HG03045 (cell line): ENCODE measurements around the gene PDSS1.

ENCODE experiments used
- ATAC-seq: cut with Tn5 transposase; IDR thresholded peaks from one replicate; pipeline ENCODE4 v1.9.1; 2021; ENCODE audit warnings: mild to moderate bottlenecking, moderate library complexity; ENCODE audit not compliant: unreplicated experiment

The PDSS1 gene

DNA sequence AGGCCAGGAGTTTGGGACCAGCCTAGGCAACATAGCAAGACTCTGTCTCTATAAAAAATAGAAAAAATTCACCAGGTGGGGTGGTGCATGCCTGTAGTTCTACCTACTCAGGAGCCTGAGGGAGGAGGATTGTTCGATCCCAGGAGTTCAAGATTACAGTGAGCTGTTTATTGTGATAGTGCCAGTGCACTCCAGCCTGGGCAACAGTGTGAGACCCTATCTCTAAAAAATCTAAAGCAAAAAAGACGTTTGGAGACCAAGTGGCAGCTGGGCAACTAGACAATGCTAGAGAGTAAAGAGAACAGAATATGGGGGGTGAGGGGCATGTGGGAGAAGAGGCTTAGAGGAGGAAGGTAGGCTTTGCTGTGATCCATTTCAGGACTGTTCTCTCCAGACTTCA lies 1.4 kb downstream of the PDSS1 start:
- ATAC-seq, result no peak

DNA sequence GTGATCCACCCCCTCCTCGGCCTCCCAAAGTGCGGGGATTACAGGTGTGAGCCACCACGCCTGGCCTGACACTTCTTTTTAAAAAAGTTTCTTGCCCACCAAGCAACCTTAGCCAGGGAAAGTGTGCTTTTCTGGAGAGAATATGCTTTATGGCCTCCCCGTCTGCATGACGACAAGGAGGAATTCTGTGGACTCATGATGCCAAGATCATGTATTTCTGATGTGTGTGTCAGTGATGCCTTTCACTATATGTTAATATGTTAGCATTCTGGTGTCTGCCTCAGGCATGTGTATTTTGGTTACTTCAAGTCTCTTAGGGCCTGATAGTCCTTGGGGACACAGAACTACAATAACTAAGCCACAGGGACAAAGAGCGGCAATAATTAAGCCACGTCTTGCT lies 2.1 kb downstream of the PDSS1 start:
- ATAC-seq, result no peak

DNA sequence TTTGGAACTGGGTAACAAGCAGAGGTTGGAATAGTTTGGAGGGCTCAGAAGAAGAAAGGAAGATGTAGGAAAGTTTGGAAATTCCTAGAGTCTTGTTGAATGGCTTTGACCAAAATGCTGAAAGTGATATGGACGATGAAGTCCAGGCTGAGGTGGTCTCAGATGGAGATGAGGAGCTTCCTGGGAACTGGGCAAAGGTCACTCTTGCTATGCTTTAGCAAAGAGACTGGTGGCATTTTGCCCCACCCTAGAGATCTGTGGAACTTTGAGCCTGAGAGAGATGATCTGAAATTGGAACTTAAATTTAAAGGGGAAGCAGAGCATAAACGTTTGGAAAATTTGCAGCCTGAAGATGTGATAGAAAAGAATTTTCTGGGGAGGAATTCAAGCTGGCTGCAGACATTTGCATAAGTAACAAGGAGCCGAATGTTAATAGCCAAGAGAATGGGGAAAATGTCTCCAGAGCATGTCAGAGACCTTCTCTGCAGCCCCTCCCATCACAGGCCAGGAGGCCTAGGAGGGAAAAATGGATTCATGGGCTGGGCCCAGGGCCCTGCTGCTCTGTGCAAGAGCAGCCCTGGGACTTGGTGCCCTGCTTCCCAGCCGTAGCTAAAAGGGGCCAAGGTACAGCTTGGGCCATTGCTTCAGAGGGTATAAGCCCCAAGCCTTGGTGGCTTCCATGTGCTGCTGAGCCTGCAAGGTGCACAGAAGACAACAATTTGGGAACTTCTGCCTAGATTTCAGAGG lies 3.6 kb downstream of the PDSS1 start:
- no peak for ATAC-seq

DNA sequence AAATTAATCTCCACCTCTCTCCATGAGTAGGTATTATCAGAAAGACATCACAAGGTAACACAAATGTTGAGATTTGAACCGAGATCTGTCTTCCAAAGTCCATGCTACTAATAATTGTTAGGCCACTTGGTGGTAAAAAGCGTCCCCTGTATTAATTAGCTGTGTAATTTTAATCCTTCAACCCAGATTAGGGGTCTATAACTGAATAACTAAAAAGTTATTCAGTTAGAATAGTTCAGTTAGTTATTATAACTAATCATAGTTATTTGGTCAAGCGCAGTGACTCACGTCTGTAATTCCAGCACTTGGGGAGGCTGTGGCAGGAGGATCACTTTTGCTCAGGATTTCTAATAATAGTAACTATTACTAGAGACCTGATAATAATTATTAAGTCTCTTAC lies 5.6 kb downstream of the PDSS1 start:
- no peak for ATAC-seq

DNA sequence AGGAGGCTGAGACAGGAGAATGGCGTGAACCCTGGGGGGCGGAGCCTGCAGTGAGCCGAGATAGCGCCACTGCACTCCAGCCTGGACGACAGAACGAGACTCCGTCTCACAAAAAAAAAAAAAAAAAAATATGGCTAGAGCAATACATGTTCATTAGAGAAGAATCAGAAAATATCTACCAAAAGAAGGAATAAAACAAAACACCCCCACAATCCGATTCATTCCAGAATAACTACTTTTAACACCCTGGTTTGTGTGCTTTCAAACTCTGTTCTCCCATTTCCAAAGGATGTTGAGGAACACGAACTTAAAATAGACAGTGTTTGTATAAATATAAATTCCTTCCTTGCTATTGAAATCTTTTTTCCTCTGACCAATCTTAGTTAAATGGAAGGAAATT lies 6.5 kb downstream of the PDSS1 start:
- ATAC-seq, result no peak

DNA sequence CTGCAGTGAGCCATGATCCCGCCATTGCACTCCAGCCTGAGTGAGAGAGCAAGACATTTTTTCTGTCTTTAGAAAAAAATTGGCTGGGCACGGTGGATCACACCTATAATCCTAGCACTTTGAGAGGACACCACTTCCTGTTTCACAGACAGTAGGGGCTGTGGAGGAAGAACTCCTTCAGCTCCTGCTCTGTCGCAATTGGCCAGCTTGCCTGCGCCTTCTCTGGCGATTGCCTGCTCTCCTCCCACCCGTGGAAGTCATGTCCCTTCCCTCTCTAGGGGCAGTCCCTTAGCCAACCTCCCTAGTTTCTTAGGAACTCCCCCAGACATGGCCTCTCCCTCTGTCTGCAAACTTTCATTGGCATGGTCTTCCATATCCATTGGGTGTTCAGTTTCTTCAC lies 8.7 kb downstream of the PDSS1 start:
- no peak for ATAC-seq

DNA sequence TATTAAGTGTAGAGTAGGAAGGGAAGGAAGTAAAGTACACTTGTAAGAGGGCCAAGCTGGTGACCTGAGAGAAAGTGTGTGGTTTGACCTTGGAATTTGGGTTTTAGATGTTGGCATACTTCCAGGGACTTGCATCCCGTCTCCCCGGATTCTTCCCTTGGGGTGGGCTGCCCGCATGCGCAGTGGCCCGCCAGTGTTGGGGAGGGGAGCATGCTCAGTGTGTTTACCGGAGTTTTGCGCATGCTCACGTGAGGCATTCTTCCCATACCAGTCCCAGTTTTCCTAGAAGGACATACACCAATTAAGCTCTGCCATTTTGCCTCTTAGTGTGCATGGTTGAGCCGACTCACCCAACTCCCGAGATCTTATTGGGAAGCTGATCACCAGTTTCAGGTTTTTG lies 9.4 kb downstream of the PDSS1 start:
- ATAC-seq, result no peak

DNA sequence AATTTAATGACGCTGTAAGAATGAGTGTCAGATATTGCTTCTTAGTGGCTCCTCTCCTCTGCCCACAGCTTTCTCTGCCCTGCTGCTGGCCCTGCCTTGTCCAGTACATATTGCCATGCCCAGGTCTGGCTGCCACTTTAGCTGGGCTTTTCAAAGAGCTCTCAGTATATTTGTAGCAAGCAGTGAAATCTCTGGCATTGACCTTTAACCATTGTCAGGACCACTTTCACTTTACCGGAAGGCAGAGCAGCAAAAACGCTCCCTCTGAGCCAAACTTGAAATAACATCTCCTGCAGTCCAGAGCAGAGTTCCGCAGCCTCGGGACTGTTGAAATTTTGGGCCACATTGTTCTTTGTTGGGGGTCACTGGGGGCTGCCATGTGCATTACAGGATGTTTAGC lies 13.8 kb downstream of the PDSS1 start:
- ATAC-seq, result no peak

DNA sequence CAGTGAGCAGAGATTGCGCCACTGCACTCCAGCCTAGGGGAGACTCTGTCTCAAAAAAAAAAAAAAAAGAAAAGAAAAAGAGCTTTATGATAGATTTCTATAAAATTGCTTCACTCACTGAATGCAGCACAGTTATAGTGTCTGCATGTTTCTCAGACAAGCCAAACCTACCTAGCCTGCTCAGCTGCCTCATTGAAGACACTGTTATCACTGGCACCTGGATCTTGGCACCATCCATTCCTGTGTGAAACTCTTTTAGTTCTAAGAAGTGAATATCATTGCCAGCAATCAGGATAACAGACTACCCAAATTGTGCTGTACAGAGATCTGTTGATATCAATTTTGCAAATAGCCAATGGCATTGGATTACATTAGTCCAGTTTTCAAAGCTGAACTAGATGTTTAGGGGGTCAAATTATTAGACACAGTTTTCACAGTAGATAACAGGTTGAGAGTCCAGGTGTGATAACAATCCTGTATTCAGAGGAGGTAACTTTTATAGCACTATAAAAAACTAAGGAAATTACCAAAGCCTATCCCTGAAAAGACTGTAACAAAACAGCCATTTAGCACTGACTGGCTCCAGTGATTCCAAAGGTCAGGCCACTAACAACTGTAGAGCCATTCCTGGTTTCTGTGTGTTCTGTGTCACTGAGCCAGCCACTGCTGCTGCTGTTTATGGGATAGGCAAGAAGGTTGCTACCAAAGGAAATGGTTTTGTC lies 17.1 kb downstream of the PDSS1 start:
- ATAC-seq, result no peak

DNA sequence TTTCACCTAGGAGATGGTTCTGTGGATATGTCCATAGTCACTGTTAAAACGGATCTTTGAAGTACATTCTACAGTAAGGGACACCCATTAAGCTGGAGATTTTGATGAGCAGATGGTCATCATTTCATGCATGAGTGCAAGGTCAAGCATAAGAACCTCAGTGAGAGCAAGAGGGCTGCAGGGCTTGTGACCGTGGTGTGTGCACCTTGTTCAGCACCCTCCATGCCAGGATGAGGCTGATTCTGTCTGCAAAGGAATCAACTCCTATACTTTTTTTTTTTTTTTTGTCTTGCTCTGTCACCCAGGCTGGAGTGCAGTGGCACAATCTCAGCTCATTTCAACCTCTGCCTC lies 17.6 kb downstream of the PDSS1 start:
- no peak for ATAC-seq

DNA sequence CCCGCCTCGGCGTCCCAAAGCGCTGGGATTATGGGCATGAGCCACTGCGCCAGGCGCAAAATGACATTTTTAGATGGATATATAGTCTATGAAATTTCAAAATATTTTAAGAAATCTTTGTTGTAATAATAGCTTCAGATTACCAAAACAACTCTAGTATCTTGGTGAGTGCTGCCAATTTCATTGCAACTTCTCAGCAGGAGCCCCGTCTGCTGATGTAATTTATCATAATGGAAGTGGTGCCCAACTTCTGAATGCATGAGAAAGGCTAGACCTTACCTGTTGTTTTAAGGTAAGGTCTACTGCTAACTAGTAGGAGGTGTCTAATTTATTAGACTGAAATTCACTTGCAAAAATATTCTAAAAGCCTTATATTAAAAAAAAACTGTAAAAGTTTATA lies 20.0 kb downstream of the PDSS1 start:
- ATAC-seq, result no peak

DNA sequence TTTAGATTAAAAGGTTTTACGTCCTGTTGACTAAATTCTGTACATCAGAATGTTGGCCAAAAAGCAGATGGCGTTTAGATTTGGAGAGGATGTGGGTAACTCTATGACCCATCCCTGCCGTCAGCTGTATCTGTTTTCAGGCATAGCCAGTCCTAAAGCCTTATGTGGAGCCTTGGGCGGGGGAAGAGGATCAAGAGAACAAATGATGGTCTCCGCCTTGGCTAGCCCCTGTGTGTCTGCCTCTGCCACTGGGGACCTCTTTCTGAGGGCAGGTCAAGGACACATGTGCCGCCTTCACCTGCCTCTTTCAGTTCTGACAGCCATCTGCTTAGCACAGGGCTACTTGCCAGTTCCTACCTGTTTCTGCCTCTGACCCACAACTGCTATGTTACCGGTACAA lies 24.1 kb downstream of the PDSS1 start:
- ATAC-seq, result no peak

DNA sequence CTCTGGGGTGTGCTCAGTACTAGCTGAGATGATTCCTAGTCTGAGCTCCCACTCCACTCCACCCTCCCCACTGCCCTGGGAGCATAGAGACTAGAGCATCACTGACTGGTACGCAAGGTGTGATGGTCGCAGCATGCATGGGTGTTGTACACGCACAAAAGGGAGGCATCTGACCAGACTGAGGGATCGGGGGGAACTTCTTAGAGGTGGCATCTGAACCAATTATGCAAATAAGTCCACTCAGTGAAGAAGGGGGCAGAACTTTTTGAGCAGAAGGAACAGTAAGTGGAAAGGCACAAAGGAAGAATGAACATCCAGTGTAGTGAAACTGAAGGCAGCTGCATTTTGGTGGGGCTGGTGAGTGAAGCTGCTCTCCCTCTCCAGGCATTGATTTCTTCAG lies 25.5 kb downstream of the PDSS1 start:
- ATAC-seq, result no peak

DNA sequence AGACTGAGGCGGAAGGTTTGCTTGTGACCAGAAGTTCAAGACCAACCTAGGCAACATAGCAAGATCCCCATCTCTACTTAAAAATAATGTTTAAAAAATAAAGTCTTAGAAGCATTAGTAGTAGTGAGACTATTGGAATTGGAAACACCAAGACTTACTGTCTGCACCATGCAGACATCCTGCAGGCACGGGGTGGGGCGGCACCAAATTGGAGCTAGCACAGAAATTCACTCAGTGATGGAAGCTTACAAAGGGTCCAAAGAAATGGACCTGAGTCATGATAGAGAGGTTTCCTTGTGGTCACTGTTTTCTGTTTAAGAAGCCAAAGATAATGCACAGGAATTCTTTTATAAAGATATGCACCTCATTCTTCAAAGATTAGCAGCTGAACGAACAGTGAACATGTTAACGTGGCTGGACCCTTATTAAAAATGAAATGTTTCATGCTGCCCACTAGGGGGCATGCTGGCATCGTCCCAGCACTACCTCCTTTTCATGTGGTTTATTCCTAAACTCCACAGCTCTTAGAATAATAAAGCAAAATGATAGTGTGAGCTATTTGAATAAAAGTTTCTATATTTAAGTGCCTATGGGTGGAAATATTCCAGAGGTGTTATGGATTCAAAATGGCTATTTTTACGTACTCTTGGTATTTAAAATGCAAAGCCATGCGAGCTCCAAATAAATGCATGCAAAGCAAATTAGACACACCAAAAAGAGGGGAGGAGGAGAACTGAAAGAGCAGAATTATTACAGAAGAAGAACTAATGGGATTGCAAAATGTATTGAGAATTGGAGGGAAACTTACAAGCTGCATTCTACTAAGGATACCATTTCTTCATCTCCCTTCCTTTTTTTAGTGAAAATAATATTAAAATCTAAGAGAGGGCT lies 28.6 kb downstream of the PDSS1 start:
- no peak for ATAC-seq

DNA sequence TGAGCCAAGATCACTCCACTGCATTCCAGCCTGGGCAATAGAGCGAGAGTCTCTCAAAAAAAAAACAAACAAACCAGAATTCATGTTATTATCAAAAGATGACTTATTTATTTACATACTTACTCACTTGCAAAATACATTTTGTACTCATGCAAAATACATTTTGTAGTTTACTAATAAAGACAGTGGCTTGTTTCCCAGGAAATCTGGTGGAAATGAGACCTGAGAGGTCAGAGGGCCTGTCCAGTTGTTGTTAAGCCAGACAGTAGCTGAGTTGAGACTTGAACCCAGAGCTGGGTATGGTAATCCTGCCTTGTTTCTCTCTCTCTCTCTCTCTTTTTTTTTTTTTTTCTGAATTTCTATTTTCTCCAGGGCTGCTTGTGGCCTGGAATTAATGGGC lies 29.5 kb downstream of the PDSS1 start:
- no peak for ATAC-seq

DNA sequence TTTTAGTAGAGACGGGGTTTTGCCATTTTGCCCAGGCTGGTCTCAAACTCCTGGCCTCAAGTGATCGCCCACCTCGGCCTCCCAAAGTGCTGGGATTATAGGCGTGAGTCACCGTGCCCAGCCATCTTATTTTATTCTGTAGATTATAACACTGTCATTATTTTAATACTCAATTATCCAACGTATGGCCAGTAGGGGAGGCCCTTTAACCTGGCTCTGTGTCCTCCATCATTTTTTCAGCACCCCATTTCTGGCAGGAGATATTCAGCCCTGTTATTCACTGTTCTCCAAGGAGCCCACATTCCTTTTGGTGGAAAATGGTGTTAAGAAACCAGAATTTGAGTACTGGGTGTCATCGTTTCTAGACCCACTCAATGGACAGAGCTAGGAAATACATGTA lies 31.5 kb downstream of the PDSS1 start:
- ATAC-seq, result no peak

DNA sequence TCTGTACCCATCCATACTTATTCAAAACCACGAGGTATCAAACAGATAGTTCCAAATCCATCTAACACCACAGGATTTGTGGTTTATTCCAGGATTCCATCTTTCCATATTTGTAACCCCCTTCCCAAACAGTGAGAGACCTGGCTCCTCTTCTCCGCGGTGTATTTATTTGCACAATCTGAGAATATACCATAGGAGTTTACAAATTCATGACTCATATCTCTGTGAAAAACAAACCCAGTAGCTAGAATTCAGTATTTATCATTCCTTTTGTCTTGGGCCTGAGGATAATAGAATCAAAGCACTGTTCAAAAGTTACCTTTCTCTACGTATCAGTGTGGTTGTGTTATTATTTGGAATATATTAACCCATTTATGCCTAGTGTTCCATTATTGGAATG lies 31.9 kb downstream of the PDSS1 start:
- no peak for ATAC-seq

DNA sequence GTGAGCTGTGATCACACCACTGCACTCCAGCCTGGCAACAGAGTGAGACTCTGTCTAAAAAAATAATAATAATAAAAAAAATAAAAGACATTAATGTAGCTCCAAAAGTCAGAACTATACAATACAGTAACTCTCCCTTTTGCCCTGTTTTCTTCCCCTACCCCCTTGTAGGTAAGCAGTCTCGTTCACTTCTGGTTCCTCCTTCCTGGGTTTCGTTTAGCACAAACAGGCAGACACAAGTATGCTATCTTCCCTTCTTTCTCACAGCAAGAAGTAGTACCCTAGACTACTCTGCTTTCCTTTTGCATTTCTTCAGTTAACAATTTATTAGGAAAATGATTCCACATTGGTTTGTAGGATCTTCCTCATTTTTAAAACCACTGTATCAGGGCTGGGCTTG lies 33.1 kb downstream of the PDSS1 start:
- ATAC-seq, result no peak

DNA sequence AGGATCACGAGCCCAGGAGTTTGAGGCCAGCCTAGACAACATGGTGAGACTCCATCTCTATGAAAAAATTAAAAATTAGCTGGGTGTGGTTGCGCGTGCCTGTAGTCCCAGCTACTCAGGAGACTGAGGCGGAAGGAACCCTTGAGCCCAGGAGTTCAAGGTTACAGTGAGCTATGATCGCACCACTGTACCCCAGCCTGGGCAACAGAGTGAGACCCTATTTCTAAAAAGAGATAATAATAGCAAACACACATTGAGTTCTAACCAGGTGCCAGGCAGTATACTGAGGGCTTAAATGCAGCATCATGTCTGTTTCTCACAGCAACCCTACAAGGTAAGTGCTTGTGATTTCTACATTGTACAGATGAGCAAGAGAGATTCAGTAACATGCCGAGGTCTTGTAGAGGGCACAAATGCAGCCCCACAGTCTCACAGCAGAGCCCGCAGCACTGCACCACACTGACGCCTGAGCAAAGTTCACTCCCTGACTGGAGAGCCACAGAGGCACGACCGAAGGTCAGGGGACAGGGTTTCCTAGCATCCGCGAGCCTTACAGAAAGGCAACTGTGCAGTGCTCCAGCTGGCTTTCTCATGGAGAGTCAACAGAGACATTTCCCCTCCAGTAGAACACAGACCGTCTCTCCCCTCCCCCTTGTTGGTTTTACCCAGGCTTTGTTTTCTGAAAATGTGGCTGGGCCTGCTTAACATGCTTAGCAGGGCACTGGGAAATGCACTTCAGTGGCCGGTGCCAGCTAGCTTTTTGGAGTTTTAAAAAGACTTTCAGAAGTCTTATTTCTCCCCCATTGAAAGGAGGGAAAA lies 36.5 kb downstream of the PDSS1 start:
- ATAC-seq, result no peak

DNA sequence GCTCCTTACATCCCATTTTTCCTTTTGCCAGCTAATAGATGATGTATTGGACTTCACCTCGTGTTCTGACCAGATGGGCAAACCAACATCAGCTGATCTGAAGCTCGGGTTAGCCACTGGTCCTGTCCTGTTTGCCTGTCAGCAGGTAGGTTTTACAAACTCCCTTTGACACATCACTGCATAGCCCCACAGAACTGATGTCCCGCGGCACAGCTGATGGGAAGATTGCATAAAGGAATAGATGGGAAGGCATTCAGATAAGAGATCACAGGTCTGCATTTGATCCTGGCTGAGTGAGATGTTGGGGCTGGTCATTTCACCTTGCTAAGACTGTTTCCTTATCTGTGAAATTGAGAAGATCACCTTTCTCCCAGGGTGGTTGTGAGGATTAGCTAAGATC lies 37.9 kb downstream of the PDSS1 start:
- no peak for ATAC-seq

DNA sequence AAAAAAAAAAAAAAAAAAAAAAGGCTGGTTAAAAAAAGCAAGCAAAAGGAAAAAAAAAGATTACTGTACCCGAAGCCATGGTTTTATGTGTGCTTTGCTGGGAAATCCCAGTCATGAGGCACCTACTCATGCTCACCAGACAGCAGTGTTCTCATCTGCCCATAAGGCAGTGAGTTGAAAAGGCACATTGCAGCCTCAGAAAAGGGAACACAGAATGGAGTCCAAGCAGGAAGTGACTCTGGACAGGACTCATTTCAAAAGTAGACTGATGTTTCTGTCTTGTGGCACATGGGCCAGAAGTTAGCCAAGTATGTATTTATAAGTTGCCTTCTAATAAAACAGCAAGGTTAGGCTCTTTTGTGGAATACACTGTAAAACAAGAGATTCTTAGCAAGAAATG lies 40.2 kb downstream of the PDSS1 start:
- peak; percentile 70 for ATAC-seq
